PC-3 (cell line): Measurements from ENCODE around the gene EIF4B. TPM values are rescaled to one million over a fixed set of nuclear protein-coding genes. Genes with fewer than 3 reads are reported as not detected.

Source experiments
- ATAC-seq: fragments of 200-7000 bp; cut with Tn5 transposase; 2 replicates; pipeline ENCODE4 v1.9.1; 2020; ENCODE audit warnings: mild to moderate bottlenecking, moderate library complexity
- BruUV-seq: library from RNA; stranded (reverse); fragments of 400-500 nt; replicated peaks from 2 replicates; lab custom pipeline; 2021; lab: Mats Ljungman, UMichigan
- CTCF ChIA-PET: fragments of 300-600 bp; sonication (Branson Sonifier 250); formaldehyde crosslinking; loops from one replicate; lab custom pipeline; 2022; ENCODE audit warnings: antibody characterized with exemption; lab: Charles Lee
- POLR2A ChIA-PET: fragments of 300-600 bp; sonication (Branson Sonifier 250); formaldehyde crosslinking; loops from one replicate; lab custom pipeline; 2022; ENCODE audit warnings: antibody characterized with exemption; ENCODE audit not compliant: unreplicated experiment; lab: Charles Lee
- DNase-seq: peaks from one replicate; pipeline ENCODE4 v3.0.0-alpha.2; 2015
- H2AFZ ChIP-seq: fragments of 300-600 bp; sonication (generic); 2 replicates; pipeline ENCODE4 v1.6.0; 2016; ENCODE audit warnings: antibody characterized with exemption, low read length
- H3F3A ChIP-seq: fragments of 300-600 bp; sonication (generic); one replicate; pipeline ENCODE4 v1.6.0; 2017; ENCODE audit warnings: antibody characterized with exemption, low read length, control low read depth, mild to moderate bottlenecking; ENCODE audit not compliant: unreplicated experiment
- H3K27ac ChIP-seq: fragments of 300-600 bp; sonication (generic); 2 replicates; pipeline ENCODE4 v1.5.1; 2016; ENCODE audit warnings: mild to moderate bottlenecking, low read length
- H3K27me3 ChIP-seq: fragments of 300-600 bp; sonication (generic); 2 replicates; pipeline ENCODE4 v1.6.1; 2016; ENCODE audit warnings: low read length, mixed read lengths
- H3K36me3 ChIP-seq: fragments of 300-600 bp; sonication (generic); 2 replicates; pipeline ENCODE4 v1.6.1; 2016; ENCODE audit warnings: low read depth, mixed run types, low read length, mixed read lengths
- H3K4me1 ChIP-seq: fragments of 300-600 bp; sonication (generic); 2 replicates; pipeline ENCODE4 v1.5.1; 2016; ENCODE audit warnings: low read length; ENCODE audit not compliant: insufficient read depth
- H3K4me2 ChIP-seq: fragments of 300-600 bp; sonication (generic); 2 replicates; pipeline ENCODE4 v1.6.0; 2016; ENCODE audit warnings: low read length
- H3K4me3 ChIP-seq: fragments of 300-600 bp; sonication (generic); 2 replicates; pipeline ENCODE4 v1.5.1; 2016; ENCODE audit warnings: mild to moderate bottlenecking, low read length, mixed read lengths
- H3K79me2 ChIP-seq: fragments of 300-600 bp; sonication (generic); 2 replicates; pipeline ENCODE4 v1.6.1; 2017; ENCODE audit warnings: low read length, mixed read lengths
- H3K9ac ChIP-seq: fragments of 300-600 bp; sonication (generic); 2 replicates; pipeline ENCODE4 v1.6.0; 2016; ENCODE audit warnings: mild to moderate bottlenecking, low read length
- H3K9me2 ChIP-seq: fragments of 300-600 bp; sonication (generic); replicated peaks from 2 replicates; pipeline ENCODE4 v1.6.1; 2016; ENCODE audit warnings: mixed run types, low read length, mixed read lengths
- H3K9me3 ChIP-seq: fragments of 300-600 bp; sonication (generic); 2 replicates; pipeline ENCODE4 v1.6.1; 2016; ENCODE audit warnings: low read length, mixed read lengths
- H4K20me1 ChIP-seq: fragments of 300-600 bp; sonication (generic); 2 replicates; pipeline ENCODE4 v1.6.1; 2016; ENCODE audit warnings: low read length, mixed read lengths
- CTCF ChIP-seq: fragments of 300-600 bp; sonication (generic); conservative IDR thresholded peaks from 2 replicates; pipeline ENCODE4 v1.5.1; 2017; ENCODE audit warnings: antibody characterized with exemption, low read depth, mild to moderate bottlenecking, low read length
- EZH2 ChIP-seq: fragments of 300-600 bp; sonication (generic); IDR thresholded peaks from one replicate; pipeline ENCODE4 v1.6.1; 2017; ENCODE audit warnings: antibody characterized with exemption, mild to moderate bottlenecking, low read length; ENCODE audit not compliant: unreplicated experiment
- EZH2phosphoT487 ChIP-seq: fragments of 300-600 bp; sonication (generic); IDR thresholded peaks from 2 replicates; pipeline ENCODE4 v1.6.1; 2018; ENCODE audit warnings: mild to moderate bottlenecking, antibody characterized with exemption, low read length, borderline replicate concordance
- intact Hi-C: fragments of 100-400 bp; cut with micrococcal nuclease; formaldehyde crosslinking; loops from 2 replicates; pipeline ENCODE4 v1.9.0; 2023
- total RNA-seq: library from RNA; depleted of rRNA; stranded (reverse); fragments of >200 nt; gene quantifications from 2 replicates; pipeline ENCODE4 v1.2.3, GENCODE V29; 2014

EIF4B gene
- total RNA-seq, 1 experiment from 2014 or later, result 424 TPM

GRCh38 chr12:53082637-53083175, 76.5 kb downstream of the EIF4B start:
- peaks cover 16% of the 10 kb centered on the region for H3K4me1 ChIP-seq
- CTCF ChIA-PET, result no interaction called here
- no peak for ATAC-seq

GRCh38 chr12:53086361-53086760, 80.1 kb downstream of the EIF4B start:
- BruUV-seq, result no TSS peak
- Histone ChIP-seq H3K9ac (no peak overlapping the region), H2AFZ (no peak overlapping the region), H3K79me2 (no peaks in the 10 kb centered on the region), H3F3A (no peaks in the 10 kb centered on the region), H3K4me1 (no peaks in the 10 kb centered on the region), H3K4me2 (no peak overlapping the region), H3K9me3 (0 out of 2 replicates have a peak, but pooled peaks cover 10% of the 10 kb centered on the region), H3K27me3 (no peaks in the 10 kb centered on the region), H3K4me3 (no peak overlapping the region), H3K27ac (no peak overlapping the region), H3K9me2 (no peaks in the 10 kb centered on the region), H3K36me3 (no peaks in the 10 kb centered on the region), H4K20me1 (no peaks in the 10 kb centered on the region)
- DNase-seq (no peak), ATAC-seq (no peak)
- ChIA-PET CTCF (no interaction called here), POLR2A (no interaction called here)
- no peak for TF ChIP-seq EZH2phosphoT487
- TF ChIP-seq EZH2, result no peak
- no peak for TF ChIP-seq CTCF
- intact Hi-C loops, result no loop called here

More at GRCh38 chr12:53082637-53083175, 76.5 kb downstream of the EIF4B start:
- POLR2A ChIA-PET, result no interaction called here
- H3K79me2 ChIP-seq, result peaks cover 12% of the 10 kb centered on the region
- no TSS peak for BruUV-seq
- no peak for DNase-seq
- TF ChIP-seq EZH2phosphoT487 (no peak), EZH2 (no peak), CTCF (no peak)
- 0 out of 2 replicates have a peak, but pooled peaks cover 10% of the 10 kb centered on the region for H3K9me3 ChIP-seq
- no peaks in the 10 kb centered on the region for H3F3A ChIP-seq
- H3K9me2 ChIP-seq, result no peaks in the 10 kb centered on the region
- H4K20me1 ChIP-seq, result no peaks in the 10 kb centered on the region
- no peak overlapping the region for H3K4me2 ChIP-seq
- H3K27me3 ChIP-seq, result no peaks in the 10 kb centered on the region
- intact Hi-C loops, result no loop called here
- H3K27ac ChIP-seq, result no peak overlapping the region
- H3K9ac ChIP-seq, result no peak overlapping the region
- no peaks in the 10 kb centered on the region for H3K36me3 ChIP-seq
- no peak overlapping the region for H2AFZ ChIP-seq
- H3K4me3 ChIP-seq, result no peak overlapping the region

GRCh38 chr12:53090105-53090504, 83.8 kb downstream of the EIF4B start:
- H3K27me3 ChIP-seq, result no peaks in the 10 kb centered on the region
- no peak overlapping the region for H3K4me2 ChIP-seq
- H3K9ac ChIP-seq, result no peak overlapping the region
- ChIA-PET CTCF (no interaction called here), POLR2A (no interaction called here)
- ATAC-seq (no peak), DNase-seq (no peak)
- H3K4me3 ChIP-seq, result no peak overlapping the region
- no TSS peak for BruUV-seq
- H3K36me3 ChIP-seq, result no peaks in the 10 kb centered on the region
- H3K4me1 ChIP-seq, result peaks cover 3% of the 10 kb centered on the region
- no peak overlapping the region for H3K27ac ChIP-seq
- H3K9me3 ChIP-seq, result 0 out of 2 replicates have a peak, but pooled peaks cover 2% of the 10 kb centered on the region
- no peak overlapping the region for H2AFZ ChIP-seq
- intact Hi-C loops, result no loop called here
- H3K9me2 ChIP-seq, result no peaks in the 10 kb centered on the region
- TF ChIP-seq EZH2 (no peak), CTCF (no peak), EZH2phosphoT487 (no peak)
- H4K20me1 ChIP-seq, result no peaks in the 10 kb centered on the region
- no peaks in the 10 kb centered on the region for H3K79me2 ChIP-seq
- no peaks in the 10 kb centered on the region for H3F3A ChIP-seq
